GM12892 (cell line): ENCODE measurements around the gene PLEKHA5.
"Not testable (repeated sequence)": the region's sequence is repeated elsewhere in the genome, so short reads cannot be mapped to it uniquely, and the experiment has no call there.

ENCODE experiments used
- DNase-seq: peaks from one replicate; pipeline ENCODE4 v3.0.0; 2011; ENCODE audit not compliant: insufficient read length
- FAIRE-seq: peaks from 2 replicates; lab custom pipeline; 2011; peaks lifted over from hg19 to GRCh38; lab: Jason Lieb, UNC
- POLR2A ChIP-seq: IDR thresholded peaks from 2 replicates; pipeline ENCODE4 v1.6.1; 2011; ENCODE audit warnings: low read depth, low read length, control low read depth
- POLR2AphosphoS5 ChIP-seq: IDR thresholded peaks from 2 replicates; pipeline ENCODE4 v1.6.1; 2011; ENCODE audit warnings: low read depth, low read length, control low read depth
- TAF1 ChIP-seq: IDR thresholded peaks from 2 replicates; pipeline ENCODE4 v1.6.1; 2011; ENCODE audit warnings: low read depth, mild to moderate bottlenecking, control low read depth, low read length, borderline replicate concordance

The PLEKHA5 gene

GRCh38 chr12:19211802-19212201 is 82.3 kb downstream of the PLEKHA5 start:
- TF ChIP-seq TAF1 (no peak), POLR2A (no peak), POLR2AphosphoS5 (no peak)
- no peak for DNase-seq
- FAIRE-seq: no peak

- FAIRE-seq (no peak), DNase-seq (no peak)
- no peak for TF ChIP-seq POLR2A
- no peak for TF ChIP-seq POLR2AphosphoS5
- TF ChIP-seq TAF1: no peak
Measured at GRCh38 chr12:19212245-19212644, 82.7 kb downstream of the PLEKHA5 start.

DNA sequence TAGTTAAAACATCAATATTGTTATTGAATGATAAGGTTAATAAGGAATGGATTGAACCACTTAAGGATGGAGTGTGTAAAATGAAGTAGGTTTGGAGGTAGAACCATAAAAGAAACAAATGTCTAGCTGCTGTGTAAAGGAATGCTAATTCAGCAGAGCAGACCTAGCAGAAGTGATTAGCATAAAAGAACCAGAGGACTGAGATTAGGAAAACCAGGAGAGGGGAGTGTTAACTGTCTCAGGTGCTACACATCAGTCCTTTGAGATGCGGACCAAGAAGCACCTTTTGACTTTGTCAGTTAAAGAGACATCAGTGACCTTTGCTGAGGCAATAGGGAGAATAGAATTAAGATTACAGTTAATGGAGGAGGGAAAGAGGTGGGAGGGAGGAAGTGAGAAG is 84.5 kb downstream of the PLEKHA5 start:
- FAIRE-seq (no peak), DNase-seq (no peak)
- no peak for TF ChIP-seq TAF1
- TF ChIP-seq POLR2A: no peak
- no peak for TF ChIP-seq POLR2AphosphoS5

- no peak for TF ChIP-seq TAF1
- TF ChIP-seq POLR2A: no peak
- TF ChIP-seq POLR2AphosphoS5: no peak
- no peak for DNase-seq
- FAIRE-seq: no peak
Measured at GRCh38 chr12:19215115-19215514, 85.6 kb downstream of the PLEKHA5 start.

GRCh38 chr12:19217446-19217845 is 87.9 kb downstream of the PLEKHA5 start:
- DNase-seq (no peak), FAIRE-seq (no peak)

DNA sequence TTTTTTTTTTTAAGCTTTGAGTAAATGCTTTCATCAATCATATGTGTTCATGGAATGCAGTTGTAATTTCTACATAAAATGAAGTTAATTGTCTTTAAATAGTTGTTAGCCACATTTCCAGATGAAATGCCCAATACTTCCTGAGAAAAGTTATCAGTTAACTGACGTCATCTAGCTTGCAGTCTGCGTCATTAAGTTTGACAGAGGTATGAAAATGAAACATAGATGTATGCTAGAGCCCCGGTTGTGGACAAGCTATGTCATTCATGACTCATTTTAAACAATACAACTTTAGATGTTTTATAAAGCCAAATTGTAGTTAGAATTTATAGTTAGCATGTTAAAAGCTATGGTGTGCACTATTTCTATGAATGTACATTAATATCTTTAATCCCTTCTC is 90.7 kb downstream of the PLEKHA5 start:
- FAIRE-seq (no peak), DNase-seq (no peak)

More at GRCh38 chr12:19217446-19217845, 87.9 kb downstream of the PLEKHA5 start:
- no peak for TF ChIP-seq POLR2AphosphoS5
- TF ChIP-seq TAF1: no peak
- no peak for TF ChIP-seq POLR2A

DNA sequence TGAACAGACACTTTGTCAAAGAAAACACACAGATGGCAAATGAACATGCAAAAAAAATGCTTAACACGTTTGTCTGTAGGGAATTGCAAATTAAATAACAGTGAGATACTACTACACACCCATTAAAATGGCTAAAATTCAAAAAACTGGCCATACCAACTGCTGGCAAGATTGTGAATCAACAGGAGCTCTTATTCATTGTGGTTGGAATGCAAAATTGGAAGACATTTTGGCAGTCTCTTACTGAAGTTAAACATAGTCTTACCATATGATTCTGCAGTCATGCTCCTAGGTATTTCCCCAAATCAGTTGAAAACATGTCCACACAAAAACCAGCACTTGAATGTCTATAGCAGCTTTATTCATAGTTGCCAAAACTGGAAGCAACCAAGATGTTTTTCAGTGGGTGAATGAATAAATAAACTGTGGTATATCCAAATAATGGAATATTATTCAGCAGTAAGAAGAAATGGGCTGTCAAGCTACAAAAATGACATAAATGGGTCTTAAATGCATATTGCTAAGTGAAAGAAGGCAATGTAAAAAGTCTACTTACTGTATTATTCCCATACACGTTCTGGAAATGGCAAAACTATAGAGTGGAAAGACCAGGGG is 91.4 kb downstream of the PLEKHA5 start:
- DNase-seq (no peak), FAIRE-seq (no peak)
- TF ChIP-seq TAF1 (no peak), POLR2AphosphoS5 (no peak), POLR2A (no peak)

More for the DNA sequence above, 90.7 kb downstream of the PLEKHA5 start:
- TF ChIP-seq POLR2AphosphoS5: no peak
- no peak for TF ChIP-seq POLR2A
- no peak for TF ChIP-seq TAF1

DNA sequence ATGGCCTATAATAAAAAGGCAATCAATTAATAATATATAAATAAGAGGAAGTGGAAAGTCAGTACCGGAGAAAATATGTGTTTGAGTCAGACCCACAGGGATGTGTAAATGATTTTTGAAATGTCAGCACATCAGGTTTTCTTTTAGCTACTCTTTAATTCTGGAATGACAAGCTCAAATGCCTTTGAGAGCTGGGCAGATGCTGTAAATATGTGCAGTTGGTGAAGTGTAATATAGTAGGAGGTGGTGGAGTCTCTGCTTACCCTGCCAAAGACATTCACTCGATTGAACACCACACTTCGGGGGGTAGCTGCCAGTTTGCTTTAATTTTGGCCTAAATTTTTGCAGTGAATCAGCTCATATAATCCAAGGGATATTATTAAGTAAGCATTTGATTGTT is 93.0 kb downstream of the PLEKHA5 start:
- no peak for DNase-seq
- FAIRE-seq: no peak
- TF ChIP-seq POLR2AphosphoS5: no peak
- no peak for TF ChIP-seq TAF1
- no peak for TF ChIP-seq POLR2A

DNA sequence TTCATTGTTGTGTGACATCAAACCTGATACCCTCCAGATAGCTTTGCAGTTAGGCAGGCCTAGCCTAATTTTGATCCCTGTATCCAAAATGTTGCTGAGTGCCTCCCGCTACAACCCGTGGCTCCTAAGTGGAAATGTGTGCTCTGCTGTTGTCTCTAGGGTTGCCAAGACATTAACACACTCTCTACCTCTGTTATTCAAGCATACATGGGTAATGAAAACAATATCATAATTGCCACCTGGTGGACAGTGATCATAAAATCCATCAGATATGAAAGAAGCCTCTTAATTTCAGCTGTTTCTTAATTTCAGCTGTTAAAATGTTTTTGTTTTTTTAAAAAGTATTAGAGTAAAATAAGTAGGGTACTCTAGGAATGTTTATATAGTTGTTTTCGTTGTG is 93.5 kb downstream of the PLEKHA5 start:
- TF ChIP-seq POLR2AphosphoS5: no peak
- no peak for TF ChIP-seq POLR2A
- TF ChIP-seq TAF1: no peak
- DNase-seq: no peak
- FAIRE-seq: no peak

DNA sequence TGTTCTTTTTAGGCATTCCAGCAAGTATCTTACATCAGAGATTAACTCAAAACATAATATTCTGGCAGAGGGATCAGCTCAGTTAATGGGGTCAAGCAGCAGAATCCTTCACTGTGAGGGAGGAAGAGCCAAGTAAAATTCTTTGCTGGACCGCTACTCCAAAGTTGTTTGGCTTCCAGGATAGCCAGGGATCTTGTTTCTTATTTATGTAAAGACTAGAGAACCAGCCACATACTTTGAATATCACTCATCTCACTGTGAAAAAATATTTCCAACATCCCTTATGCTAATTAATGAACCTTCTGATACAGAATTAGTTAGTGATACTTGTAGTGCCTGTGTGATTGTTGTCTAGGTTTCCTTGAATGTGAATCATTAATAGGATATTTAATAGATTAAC is 94.2 kb downstream of the PLEKHA5 start:
- DNase-seq: no peak
- no peak for TF ChIP-seq TAF1
- TF ChIP-seq POLR2AphosphoS5: no peak
- TF ChIP-seq POLR2A: no peak
- FAIRE-seq: no peak

DNA sequence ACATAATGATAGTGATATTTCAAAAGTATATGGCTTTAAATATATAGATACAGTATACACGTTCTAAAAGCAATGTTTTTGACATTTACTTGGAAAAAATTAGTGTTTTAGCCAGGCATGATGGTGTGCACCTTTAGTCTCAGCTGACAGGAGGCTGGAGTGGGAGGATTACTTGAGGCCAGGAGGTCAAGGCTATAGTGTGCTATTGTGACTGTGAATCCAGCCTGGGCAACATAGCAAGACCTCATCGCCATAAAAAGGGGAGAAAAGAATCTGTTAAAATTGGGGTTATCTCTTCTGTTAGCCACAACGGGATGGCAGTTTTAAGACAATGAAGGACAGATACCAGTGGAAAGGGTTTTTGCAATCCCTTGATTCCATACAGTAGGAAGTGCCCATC is 95.2 kb downstream of the PLEKHA5 start:
- no peak for DNase-seq
- no peak for TF ChIP-seq POLR2A
- no peak for TF ChIP-seq TAF1
- TF ChIP-seq POLR2AphosphoS5: no peak
- FAIRE-seq: no peak

DNA sequence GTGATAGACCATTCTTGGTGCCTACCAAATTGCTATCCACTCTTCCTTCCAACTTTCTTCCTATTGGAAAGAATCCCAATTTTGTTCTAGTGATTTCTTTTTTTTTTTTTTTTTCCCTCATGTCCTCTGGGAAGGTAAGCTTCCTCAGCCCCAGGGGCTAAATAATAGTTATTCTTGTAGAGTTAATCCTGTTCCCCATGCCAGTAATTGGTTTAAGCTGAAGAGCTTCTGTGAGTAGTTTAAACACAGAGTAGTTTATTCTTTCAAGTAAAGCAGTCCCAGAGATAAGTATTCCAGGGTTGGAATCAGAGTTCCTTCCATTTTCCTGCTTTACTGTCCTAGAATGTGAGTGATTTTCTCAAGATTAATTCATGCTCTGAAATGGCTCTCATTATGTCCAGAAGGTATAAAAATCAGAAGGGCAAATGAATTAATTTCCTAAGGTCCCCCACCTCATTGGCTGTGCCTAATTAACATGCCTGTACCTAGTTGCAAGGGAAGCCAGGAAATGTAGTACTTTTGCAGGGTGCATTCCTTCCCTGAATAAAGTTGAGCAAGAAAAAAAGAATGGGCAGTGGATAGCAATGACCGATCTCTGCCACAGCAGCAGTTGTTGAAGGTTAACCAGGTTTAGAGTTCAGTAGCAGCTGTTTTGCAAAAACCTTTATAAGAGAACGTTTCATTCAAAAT is 97.8 kb downstream of the PLEKHA5 start:
- FAIRE-seq (no peak), DNase-seq (no peak)
- TF ChIP-seq TAF1 (no peak), POLR2A (no peak), POLR2AphosphoS5 (no peak)

DNA sequence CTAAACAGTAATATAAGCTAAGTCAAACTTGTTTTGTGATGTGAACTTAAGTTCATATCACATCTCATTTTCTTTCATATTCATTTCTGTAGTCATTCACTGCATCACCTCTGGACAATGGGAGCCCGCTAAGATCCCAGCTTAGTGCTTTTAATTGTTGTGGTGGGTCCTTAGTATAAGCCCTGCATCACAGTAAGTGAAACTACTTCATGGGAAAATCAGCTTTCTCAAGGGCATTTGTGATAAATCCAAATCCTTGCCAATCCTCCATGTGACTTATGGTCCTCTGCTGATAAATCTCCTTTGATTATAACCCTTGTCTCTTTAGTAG is 98.3 kb downstream of the PLEKHA5 start:
- DNase-seq (no peak), FAIRE-seq (no peak)
- TF ChIP-seq POLR2AphosphoS5: no peak
- no peak for TF ChIP-seq POLR2A
- TF ChIP-seq TAF1: no peak

DNA sequence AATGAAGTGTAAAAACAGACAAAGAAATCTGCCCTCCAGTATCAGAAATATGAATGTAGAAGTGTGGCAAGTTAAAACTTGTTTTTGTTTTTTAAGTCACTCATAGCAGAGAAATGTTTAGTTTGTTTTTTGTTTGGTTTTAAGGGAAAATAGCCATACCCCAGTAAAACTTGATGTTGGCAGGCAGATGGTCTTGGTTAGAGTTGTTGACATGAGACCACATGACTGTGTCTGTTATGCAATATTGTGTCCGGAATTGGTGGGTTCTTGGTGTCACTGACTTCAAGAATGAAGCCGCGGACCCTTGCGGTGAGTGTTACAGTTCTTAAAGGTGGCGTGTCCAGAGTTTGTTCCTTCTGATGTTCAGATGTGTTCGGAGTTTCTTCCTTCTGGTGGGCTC is 99.5 kb downstream of the PLEKHA5 start:
- FAIRE-seq, DNase-seq: not testable (repeated sequence)
